GM18499 (cell line): ENCODE data around the gene RIPOR3.

Experiments used
- ATAC-seq: cut with Tn5 transposase; IDR thresholded peaks from one replicate; pipeline ENCODE4 v1.9.1; 2021; ENCODE audit warnings: moderate number of reproducible peaks; ENCODE audit not compliant: insufficient read depth, unreplicated experiment

The RIPOR3 gene, protein sequence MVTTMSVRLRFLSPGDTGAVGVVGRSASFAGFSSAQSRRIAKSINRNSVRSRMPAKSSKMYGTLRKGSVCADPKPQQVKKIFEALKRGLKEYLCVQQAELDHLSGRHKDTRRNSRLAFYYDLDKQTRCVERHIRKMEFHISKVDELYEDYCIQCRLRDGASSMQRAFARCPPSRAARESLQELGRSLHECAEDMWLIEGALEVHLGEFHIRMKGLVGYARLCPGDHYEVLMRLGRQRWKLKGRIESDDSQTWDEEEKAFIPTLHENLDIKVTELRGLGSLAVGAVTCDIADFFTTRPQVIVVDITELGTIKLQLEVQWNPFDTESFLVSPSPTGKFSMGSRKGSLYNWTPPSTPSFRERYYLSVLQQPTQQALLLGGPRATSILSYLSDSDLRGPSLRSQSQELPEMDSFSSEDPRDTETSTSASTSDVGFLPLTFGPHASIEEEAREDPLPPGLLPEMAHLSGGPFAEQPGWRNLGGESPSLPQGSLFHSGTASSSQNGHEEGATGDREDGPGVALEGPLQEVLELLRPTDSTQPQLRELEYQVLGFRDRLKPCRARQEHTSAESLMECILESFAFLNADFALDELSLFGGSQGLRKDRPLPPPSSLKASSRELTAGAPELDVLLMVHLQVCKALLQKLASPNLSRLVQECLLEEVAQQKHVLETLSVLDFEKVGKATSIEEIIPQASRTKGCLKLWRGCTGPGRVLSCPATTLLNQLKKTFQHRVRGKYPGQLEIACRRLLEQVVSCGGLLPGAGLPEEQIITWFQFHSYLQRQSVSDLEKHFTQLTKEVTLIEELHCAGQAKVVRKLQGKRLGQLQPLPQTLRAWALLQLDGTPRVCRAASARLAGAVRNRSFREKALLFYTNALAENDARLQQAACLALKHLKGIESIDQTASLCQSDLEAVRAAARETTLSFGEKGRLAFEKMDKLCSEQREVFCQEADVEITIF

DNA sequence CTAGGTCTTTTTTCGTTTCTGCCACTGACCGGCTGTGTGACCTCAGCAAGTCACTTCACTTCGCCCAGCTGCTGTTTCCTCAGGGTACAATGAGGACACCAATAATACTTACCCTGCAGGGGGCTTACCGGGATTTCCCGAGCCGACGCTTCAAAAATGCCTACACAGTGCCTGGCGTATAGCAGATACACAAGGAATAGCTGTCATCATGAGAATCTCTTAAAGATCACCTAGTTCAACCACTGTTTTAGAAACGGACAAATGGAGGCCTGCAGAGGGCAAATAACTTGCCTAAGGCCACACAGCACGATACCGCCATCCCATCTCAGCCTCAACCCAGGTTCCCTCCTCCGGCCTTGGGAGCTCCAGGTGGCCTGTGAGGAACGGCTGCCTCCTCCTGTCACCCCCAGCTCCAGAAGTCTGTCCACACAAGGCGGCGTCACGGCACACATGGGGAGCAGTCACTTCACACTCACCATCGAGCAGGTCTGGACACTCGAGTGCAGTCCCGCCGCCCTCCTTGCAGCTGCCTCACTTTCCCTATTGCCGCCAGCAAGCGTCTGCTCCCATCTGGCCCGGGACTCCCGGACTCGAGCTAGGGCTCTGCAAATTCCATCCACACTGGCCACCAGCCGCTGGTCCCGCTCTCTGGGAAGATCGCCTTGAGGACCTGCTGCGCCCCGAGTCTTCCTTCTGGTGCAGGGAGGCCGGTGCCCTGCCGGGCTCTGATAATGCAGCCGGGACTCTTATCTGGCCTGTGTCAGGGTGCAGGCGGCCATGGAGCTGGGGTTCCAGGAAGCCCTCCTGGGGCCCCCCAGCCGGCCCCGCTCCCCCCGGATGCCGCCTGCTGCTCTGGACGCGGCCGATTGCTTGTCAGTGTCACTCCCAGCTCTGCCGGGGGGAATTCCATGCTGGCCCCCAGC lies at the start of gene RIPOR3:
Gene RIPOR3, minus strand, starts transcription at position 893 of the 923 bp plus-strand sequence. Its CDS starts 414 bp downstream, at position 479.
- ATAC-seq, result no peak

DNA sequence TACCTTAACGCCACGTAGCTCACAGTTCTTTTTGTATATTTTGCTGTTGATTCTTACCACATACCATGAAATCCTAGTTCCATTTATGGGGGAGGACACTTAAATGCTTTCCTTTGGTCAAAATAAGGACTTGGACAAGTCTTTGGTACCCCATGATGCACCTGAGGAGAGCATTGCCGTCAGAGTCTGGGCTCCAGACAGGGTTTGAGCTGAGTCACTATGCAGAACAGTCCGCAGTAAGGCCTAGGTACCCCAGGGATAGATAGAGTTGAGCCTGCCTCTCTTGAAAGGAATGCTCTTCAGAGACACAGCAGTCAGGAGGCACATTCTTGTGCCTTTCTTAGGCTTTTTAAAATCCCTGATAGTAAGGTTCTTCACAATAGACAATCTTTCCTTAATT lies 46.0 kb upstream of the RIPOR3 start:
- ATAC-seq, result no peak

- ATAC-seq, result no peak
These were observed 44.5 kb upstream of the RIPOR3 start for GRCh38 chr20:50735813-50736212.

DNA sequence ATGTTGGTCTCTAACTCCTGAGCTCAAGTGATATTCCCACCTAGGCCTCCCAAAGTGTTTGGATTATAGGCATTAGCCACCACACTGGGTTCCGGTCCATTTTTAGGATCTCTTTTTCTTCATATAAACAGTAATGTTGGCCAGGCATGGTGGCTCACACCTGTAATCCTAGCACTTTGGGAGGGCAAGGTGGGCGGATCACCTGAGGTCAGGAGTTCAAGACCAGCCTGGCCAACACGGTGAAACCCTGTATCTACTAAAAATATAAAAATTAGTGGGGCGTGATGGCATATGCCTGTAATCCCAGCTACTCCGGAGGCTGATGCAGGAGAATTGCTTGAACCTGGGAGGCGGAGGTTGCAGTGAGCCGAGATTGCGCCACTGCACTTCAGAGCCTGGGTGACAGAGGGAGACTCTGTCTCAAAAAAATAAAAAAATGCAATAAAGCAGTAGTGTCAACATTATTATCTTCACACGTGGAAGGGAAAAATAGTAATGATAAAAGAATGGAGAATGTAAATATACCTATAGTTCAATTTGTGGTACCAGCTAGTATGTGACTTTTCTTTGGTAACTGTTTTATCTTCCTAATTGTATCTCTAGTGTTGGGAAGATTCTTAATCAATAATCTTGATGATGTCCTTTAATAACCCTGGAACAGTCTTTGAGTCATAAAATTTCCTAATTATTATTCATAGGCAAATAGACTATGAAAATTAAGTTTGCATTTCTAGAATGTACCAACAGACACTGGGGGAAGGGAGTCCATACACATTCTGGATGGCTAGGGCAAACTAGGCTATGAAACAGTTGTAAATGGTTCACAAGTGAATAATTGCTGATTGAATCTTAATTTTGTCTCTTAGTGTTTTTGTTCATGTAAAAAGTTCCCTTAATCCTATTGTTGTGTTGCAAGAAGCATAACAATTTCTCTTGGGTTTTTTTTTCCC lies 43.7 kb upstream of the RIPOR3 start:
- no peak for ATAC-seq

GRCh38 chr20:50733644-50734349 lies 42.5 kb upstream of the RIPOR3 start:
- ATAC-seq, result no peak

- no peak for ATAC-seq
These were observed 40.8 kb upstream of the RIPOR3 start for GRCh38 chr20:50731930-50732690.

DNA sequence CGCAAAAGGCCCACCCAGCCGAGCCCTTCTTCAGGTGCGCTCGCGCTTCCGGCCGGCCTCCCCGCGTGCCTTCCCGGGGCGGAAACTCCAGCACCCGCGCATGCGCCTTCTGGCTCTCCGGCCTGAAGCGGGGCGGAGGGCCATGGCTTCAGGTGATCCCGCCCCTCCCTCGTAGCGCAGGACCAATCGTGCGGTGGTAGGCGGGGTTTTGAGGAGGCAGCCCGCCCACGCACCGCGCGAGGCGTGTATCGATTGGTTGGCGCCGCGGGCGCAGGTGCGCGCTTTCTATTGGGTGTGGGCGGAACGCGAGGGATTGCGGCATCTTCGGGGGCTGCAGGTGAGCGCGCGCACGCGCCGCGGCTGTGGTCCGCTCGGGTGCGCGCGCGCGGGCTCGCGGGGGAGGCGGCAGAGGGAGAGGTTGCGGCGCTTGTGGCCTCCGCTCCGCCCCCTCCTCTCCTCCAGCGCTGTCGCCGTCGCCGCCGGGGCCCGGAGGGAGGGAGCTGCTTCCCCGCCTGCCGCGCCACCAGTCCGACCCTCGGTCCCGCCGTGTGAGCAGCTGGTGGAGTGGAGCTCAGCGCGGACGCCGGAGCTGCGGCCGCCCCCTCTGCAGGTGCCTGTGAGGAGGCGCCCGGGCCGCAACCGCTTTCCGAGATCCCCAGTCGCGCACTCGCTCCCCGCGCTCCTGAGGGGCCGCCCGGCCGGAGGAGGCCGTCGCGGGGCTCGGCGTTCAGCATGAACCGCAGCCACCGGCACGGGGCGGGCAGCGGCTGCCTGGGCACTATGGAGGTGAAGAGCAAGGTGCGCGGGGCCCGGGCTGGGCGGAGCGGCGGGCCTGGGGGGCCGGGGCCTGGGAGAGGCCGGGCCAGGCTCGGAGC lies 40.0 kb upstream of the RIPOR3 start, which contains the start of gene PARD6B:
Gene PARD6B, plus strand, starts transcription at position 526 of the 875 bp plus-strand sequence. Its CDS starts 207 bp downstream, at position 733.
- ATAC-seq, result peak; percentile 62

DNA sequence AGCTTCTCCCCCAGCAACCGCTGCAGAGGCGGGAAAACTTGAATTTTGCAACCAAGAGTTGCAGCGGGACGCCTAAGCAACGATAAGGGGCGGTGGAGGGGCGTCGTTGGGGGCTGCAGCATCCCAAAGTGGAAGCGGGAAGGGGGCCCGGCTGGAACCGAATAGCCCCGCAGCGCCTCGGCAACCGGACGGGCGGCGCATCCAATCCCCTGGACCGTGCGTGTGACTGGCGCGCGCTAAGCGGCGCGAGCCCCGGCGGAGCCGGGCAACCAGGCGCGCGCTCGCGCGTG lies 39.4 kb upstream of the RIPOR3 start:
- ATAC-seq, result no peak

DNA sequence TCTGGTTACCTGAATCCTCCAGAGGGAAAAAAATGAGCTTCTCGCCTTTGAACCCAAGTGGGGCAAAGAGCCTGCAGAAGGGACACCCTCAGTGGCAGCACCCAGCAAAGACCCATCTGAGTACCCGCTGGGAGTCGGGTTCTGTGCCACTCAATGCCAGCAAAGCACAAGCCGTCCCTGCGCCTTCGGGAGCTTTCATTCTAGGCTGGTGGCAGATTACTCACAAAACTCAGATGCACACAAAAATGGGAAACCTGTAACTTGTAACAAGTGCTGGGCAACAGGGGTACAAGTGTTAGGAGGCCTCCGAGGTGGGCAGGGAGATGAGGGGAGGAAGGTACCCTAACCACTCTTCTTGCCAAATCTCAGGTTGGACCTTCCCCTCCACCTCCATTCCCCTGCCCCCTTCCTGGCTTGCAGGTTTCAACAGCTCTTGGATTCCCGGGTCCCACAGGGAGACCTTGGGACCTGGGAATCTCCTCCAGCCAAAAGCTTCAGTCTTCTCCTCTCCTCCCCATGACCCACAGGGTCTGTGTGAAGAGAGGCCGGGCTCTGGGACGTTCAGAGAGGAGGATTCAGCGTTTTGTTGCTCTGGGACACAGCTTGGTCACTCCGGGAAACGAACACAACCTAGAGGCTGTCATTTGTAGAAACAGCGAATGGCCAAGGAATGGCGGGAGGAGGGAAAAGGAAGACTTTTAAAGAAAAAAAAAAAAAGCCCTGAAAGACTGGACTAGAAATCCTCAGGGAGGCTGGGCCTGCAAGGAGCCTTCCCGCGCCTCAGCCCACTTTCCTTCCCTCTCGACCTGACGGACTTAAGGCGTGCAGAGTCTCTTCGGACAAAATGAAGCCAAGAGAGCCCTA lies 38.8 kb upstream of the RIPOR3 start:
- no peak for ATAC-seq

- ATAC-seq, result no peak
These were observed 37.9 kb upstream of the RIPOR3 start for GRCh38 chr20:50728981-50729874.

- ATAC-seq, result no peak
These were observed 37.2 kb upstream of the RIPOR3 start for GRCh38 chr20:50728486-50728980.

DNA sequence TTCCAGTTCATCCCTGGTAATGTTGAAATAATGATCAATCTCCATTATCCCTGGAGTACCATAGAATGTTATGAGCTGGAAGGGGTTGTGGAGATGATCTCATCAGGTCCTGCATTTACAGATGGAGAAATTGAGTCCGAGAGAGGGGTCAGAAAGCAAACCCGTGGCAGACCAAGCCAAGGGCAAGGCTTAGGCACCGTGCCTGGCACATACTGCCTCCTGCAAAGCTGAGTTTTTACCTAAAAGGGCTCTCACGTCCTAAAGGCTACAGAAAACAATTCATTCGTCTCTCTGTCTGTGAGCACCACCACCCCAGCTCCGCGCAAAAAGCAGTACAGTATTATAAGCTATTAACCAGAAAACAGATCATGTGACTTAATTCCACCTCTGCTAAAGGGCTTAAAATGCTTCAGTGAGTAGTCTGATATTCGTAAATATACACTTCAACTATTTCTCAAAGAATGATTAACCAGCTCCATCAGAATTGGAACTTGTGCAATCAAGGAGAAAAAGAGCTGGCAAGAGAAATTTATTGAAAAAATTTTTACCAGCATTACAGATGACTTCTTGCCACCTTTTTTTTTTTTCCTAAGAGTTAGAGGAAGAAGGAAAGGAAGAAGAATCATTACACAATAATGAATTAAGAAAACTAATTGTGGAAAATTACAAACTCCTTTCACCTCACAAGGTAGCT lies 36.6 kb upstream of the RIPOR3 start:
- ATAC-seq, result no peak

GRCh38 chr20:50726955-50727791 lies 35.8 kb upstream of the RIPOR3 start:
- ATAC-seq, result no peak

- no peak for ATAC-seq
These were observed 34.3 kb upstream of the RIPOR3 start for GRCh38 chr20:50725724-50726005.
